SK-N-SH treated with all-trans-retinoic acid at 6 μM for 48 hours (cell line): Measurements from ENCODE around the gene CRACR2A.

ENCODE experiments used
- CSRNP3 ChIP-seq: fragments of 250-450 bp; sonication (Bioruptor Pico); IDR thresholded peaks from 2 replicates; pipeline ENCODE4 v1.5.1; 2021; ENCODE audit warnings: mild to moderate bottlenecking, moderate library complexity
- TSHZ2 ChIP-seq: fragments of 250-450 bp; sonication (Bioruptor Pico); IDR thresholded peaks from 2 replicates; pipeline ENCODE4 v1.5.0; 2020; ENCODE audit warnings: mild to moderate bottlenecking, moderate library complexity
- ZFP30 ChIP-seq: fragments of 450-650 bp; formaldehyde crosslinking; IDR thresholded peaks from 2 replicates; pipeline ENCODE4 v1.5.0; 2022; ENCODE audit warnings: mild to moderate bottlenecking, moderate library complexity

- no peak for TF ChIP-seq CSRNP3 (CRISPR knock-in tag)
- TF ChIP-seq TSHZ2 (CRISPR knock-in tag): no peak
- no peak for TF ChIP-seq ZFP30 (CRISPR knock-in tag)
Observed at GRCh38 chr12:3680919-3681594, 71.9 kb downstream of the CRACR2A start.
